Stimulated activated CD4-positive, alpha-beta T cell treated with anti-CD3 and anti-CD28 coated beads, Interleukin-12 subunit alpha, Interleukin-12 subunit beta, amount 100 ng/mL, for 24 hours (primary cell): ENCODE measurements around the gene CAVIN4.
A peak's percentile ranks its signal among the peaks of the same experiment; 100 is the strongest.

Experiments
- DNase-seq, 2 experiments: peaks; one replicate each; pipeline ENCODE4 v3.0.0-alpha.2; 2020; ENCODE audit warnings: low read depth in 2 of 2

The CAVIN4 gene

DNA sequence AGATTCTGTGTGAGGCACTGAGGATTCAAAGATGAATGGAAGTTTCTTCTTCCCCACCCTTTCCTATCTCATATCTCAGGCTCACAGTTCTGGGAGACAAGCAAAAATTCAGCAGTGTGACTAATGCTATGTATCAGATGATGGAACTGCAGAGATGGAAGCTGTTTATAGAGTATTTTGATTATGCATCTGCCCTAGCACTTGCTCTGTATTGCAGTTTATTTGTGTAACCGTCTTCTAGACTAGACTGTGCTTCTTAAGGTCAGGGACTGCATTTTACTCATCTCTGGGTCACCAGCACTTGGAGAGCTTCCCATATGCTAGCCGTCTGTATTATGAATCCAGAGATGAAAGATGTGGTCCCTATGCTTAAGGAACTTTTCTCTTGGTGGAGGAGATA, 12.6 kb downstream of the CAVIN4 start:
- DNase-seq = no peak

- no peak for DNase-seq
These were observed 13.3 kb downstream of the CAVIN4 start for GRCh38 chr9:100591139-100591538.

DNA sequence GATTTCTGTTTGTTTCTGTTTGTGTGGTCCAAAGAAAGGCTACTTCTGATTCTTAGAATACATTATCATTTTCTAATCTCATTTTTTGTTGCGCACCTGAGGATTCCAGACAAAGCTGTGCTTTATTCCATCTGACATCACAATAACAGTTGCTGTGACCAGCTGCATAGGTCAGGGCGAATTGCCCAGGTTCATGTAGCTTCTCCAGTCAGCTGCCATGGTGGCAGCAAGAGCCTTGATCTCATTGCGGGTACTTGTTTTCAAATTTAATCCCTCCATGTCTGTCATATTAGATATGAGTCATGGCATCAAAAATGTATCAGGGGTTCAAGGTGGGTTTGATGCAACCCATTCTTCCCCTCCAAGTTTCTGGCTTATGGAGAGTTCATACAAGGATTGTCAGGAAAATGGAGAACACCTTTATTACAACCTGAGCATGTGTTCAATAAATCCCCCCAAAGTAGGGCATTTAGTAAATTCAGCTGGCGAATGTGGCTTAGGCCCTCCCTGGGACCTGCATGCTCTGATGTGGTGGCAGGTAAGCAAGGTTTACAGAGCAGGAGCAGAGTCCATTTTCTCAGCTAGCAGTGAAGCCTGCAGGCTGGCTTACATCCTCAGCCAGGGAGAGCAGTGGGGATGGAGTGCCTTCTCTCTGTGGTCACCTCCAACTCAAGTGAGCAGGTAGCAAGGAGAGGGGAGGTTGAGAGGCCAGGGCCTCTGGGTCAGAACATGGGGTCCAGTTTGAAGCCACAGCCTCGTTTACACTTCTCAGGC, 13.9 kb downstream of the CAVIN4 start:
- no peak for DNase-seq

GRCh38 chr9:100595391-100596199, 17.7 kb downstream of the CAVIN4 start:
- DNase-seq = no peak

- no peak for DNase-seq
These were observed 19.4 kb downstream of the CAVIN4 start for GRCh38 chr9:100597236-100597635.

- peak; percentile 67 to 81 for DNase-seq
These were observed 20.8 kb downstream of the CAVIN4 start for GRCh38 chr9:100598641-100599145.

DNA sequence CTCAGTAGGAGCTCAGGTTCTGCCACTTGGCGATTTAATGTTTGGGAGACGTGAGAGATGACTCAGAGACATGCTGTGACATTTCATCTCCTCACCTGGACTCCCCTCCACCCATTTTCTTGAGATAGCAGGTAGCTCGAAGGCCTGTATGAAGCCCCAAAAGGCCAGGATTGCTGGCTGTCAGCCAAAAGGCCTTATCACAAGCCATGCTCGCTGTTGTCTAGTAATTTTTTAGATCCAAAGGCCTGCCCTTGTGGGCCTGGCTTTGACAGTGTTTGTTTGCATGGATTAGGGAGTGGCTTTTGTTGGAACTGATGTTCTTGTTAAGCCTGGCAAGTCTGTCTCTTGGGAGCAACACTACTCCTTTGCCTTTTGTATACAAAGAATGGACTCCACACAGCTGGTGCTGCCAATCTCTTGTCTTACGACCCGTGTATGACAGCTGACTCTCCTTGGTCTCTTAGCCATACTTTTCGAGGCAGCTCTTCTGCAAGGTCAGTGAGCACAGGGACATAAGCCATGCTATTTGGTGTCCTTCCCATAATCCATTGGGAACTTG, 22.7 kb downstream of the CAVIN4 start:
- DNase-seq = no peak

DNA sequence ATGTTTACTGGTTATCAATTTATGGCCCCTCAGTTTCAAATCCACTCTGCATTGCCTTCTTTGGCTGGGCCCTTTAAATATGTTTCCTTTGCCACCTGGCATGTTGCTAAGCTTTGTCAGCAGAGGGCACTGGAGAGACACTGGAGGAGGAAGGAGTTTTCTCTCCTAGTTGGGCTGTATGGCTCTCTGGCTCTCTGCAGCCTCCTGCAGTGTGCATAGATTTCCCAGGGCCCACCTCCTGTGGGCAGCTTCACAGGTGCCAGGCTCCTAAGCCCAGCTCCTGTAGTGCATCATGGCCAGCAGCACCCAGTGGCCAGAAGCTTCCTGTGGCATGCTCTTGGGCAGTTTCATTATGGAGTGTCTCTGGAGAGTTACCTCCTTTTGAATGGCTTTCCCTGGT, 23.3 kb downstream of the CAVIN4 start:
- DNase-seq = peak in 1 of 2 experiments; percentile 16

- no peak for DNase-seq
These were observed 24.5 kb downstream of the CAVIN4 start for GRCh38 chr9:100602342-100602801.

GRCh38 chr9:100605405-100605804, 27.5 kb downstream of the CAVIN4 start:
- no peak for DNase-seq

- no peak for DNase-seq
These were observed 41.3 kb downstream of the CAVIN4 start for GRCh38 chr9:100619194-100619593.

- DNase-seq = no peak
These were observed 41.8 kb downstream of the CAVIN4 start for GRCh38 chr9:100619665-100620064.

DNA sequence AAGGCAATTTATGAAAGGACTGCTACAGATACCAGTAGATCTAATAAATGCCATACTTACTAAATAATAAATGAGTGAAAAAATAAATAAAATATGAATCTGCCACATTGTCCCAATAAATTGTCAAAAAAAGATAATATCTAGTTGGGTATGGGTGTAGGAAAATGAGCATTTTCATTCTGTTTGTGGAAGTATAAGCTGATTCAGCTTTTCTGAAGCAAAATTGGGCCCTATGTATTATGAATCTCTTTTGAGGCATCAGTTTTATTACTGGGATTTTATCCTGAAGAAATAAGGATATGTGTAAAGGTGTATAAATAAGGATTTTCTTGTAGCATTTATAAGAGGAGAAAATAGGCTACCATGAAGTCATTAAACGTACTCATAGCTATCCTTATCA, 46.1 kb downstream of the CAVIN4 start:
- DNase-seq = no peak

- no peak for DNase-seq
These were observed 49.1 kb downstream of the CAVIN4 start for GRCh38 chr9:100626949-100627348.

GRCh38 chr9:100637787-100638186, 59.9 kb downstream of the CAVIN4 start:
- no peak for DNase-seq
